AG20443 (cell line): ENCODE measurements around the gene SLX4IP.
A peak's percentile ranks its signal among the peaks of the same experiment; 100 is the strongest.

ENCODE experiments used
- DNase-seq: peaks from one replicate; pipeline ENCODE4 v3.0.0; 2012; ENCODE audit warnings: low spot score, mixed read lengths

Gene SLX4IP

GRCh38 chr20:10666221-10667076, 231.3 kb downstream of the SLX4IP start:
- DNase-seq = no peak

GRCh38 chr20:10667077-10667401, 231.9 kb downstream of the SLX4IP start:
- DNase-seq = no peak

DNA sequence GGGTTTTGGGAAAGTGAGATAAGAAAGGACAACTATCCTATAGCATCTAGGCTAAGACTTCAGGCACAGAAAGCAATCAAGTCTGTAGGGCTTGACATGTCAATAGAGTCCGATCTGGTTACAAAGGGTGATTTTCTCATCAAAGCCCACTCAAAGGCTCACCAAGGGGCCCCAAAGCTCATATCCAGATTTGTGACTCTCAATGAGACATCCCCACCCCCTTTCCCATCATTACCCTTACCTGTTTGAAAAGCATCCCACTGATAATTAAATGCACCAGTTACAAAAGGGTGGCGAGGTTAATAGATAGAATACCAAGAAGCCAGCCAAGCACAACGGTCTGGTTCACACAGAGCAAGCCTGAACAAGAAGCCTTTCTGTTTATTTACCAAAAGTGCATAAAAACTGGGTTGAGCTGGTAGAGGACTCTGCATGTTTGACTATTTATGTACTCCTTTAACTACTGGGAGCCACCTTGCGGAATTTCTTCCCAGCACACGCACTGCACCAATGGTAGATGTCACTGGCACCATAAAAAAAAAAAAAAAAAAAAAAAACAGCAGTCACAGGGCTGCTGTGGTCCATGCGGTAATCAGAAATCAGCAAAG, 232.6 kb downstream of the SLX4IP start:
- no peak for DNase-seq

GRCh38 chr20:10668677-10669368, 233.7 kb downstream of the SLX4IP start:
- no peak for DNase-seq

DNA sequence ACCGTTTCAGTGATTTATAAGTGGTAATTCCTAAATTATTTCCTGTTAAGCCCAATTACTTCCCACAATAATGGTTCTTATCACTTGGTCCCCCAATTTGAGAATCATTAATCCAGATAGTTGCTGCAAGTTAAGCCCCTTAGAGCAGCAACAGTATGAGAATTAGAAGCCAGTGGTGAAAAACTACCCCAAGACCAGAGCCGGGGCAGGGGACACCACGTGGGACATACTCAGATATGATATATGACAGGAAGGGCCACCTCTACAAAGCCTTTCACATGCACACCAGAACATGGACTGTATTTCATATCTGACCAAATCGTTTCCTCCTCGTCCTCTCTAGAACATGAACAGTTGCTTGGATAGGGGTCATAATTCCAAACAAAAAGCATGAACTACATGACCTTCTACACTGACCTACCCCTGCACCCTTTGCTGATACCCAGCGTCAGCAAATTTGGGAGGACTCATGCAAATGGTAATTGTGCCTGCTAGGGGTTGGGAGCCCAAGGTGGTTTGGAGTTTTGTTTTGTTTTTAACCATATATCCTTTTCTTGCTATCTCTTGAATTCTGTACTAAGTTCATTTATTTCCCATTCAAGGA, 234.8 kb downstream of the SLX4IP start:
- DNase-seq = no peak

DNA sequence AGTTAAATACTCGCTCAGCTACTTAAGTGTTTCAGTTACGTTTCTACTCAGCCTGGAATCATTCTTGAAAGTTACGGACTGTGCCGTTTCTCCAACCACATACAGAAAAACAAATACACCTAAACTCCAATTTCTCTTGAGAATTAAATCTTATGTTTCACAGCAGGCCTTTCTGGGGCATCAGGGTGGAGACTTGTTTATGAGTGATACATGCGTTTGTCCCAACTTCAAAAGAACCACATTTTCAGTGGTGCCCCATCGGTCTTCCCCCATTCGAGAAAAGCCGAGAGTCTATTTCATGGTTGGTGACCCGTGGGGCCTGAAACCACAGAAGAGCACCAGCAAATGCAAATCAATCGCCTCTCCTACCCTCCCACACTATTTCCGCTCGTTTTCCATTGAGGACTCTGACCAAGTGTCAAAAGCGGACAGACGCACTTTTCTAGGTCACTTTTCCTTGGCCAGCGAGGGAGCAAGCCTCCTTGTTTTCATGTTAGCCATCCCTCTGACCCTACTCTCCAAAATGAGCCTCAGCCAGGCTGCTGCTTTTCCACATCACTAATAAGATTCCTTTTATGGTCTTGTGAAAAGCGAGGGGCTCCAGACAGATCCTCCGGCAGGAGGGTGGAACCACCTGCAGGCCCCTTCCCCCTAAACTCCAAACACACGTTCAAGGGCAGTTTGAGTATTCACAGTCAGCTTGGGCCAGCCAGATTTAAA, 235.6 kb downstream of the SLX4IP start:
- DNase-seq = no peak

DNA sequence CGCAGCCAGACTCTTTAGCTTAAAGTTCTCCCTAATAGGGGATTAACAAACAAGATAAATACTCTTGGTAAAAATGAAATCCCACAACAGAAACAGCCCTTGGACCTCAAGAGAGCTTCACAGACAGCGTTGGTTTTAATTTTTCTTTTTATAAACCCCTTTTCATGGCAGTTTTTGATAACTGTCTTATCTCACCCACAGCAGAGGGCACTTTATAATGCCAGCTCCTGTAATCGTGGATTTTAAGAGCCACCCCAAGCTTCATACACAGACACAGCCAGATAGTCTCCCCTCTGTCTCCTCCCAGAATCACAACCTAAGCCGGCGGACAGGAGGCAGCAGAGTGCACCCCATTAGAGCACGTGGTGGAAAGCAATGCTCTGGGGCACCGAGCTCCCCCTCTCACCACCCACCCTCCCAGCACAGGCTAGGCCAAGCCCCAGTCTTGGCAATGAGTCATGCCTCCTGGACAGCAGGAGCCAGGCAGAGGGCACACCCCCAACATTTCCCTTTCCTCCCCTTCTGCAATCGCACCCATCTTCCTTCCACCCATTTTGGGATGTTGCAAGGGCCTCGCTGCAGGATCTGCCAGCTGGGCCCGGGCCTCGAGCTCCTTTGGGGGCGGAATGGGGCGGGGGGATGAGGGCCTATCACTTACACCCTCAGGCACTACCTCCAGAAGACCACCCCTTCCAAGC, 236.3 kb downstream of the SLX4IP start:
- DNase-seq = peak; percentile 87

- DNase-seq = peak; percentile 63
Measured at GRCh38 chr20:10671919-10672623, 237.0 kb downstream of the SLX4IP start.

- peak; percentile 60 for DNase-seq
Measured at GRCh38 chr20:10672624-10673127, 237.6 kb downstream of the SLX4IP start.

DNA sequence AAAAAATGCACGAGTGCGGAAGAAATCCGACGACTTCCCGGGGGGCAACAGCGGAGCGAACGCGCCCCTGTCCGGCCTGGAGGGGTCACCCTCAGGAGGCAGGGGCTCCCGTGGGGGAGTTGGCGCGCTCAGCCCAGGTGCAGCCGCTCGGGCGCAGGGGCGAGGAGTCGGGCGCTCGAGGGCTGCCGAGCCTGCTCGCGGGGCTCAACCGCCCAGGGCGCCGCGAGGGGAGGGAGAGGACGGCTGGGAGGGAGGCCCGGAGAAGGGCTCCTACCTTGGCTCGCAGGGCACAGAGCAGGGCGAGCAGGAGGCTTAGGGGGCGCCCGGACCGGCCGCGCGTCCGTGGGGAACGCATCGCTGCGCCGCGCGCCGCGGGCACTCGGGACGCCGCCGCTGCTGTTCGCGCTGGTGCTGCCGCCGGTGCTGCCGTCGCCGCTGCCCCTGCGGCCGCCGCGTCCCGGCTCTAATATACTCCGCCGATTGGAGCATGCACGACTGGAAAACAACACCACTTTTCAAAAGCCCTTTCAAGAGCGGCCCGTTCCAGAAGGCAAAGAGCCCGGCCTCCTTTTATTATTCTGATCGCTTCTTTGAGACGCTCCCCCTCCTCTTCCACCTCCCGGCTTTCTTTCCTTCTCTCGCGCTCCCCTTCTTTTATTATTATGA, 238.2 kb downstream of the SLX4IP start:
- DNase-seq = peak; percentile 59

- peak; percentile 98 for DNase-seq
Measured at GRCh38 chr20:10673842-10674683, 239.0 kb downstream of the SLX4IP start, which contains the start of gene JAG1. TSS of gene JAG1 (minus strand) at chr20:10673999. CDS start at chr20:10673530, 469 bp downstream.

DNA sequence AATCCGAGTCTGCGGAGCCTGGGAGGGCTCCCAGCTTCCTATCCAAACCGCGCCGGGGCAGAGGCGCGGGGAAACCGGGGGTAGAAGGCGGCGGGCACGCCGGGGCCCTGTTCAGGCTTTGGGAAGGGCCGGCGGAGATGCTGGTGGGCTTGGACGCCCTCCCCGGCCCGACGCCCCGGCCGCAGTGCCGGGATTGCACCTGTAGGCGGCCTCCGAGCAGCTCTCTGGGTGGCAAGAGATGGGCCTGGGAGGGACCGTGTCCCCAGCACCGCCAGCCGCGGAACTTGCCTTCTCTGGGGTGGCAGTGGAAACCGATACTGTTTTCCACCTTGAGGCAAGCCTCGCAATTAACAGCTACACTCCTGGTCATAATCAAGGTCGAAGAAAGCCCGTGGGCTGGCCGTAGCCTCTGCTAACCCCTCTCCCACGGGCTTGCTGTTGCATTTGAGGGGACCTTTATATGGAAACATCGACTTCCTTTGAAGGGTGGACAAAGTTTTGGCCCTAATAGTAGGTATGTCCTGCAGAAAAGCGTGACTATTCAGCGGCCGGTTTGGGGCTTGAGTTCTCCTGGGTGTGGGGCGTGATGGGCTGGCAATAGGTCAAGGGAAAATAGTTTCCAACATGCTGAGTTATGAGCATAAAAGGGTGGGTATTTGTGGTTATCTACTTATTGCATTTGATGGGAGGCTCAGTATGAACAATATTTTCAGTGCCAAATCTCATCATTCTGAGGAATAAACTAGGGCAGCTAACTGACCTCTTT, 239.8 kb downstream of the SLX4IP start:
- peak; percentile 92 for DNase-seq

- DNase-seq = no peak
Measured at GRCh38 chr20:10675450-10675848, 240.3 kb downstream of the SLX4IP start.

DNA sequence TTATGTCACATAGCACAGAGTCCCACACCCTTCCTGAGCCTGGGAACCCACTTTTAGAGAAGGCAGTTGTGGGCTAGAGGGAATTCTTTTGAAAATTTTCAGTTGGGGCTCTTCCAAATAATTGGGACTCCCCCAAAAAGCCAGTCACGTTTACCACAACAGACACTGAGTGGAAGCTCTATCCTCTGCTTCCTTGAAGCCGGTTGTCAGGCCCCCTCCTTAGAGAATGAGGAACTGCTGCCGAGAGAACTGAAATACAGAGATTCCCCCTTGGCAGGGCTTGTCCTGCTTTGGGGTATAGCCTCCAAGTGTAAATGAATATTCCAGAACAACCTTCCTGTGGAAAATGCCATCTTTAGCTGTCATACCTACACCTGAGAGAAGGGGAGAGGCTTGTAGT, 241.4 kb downstream of the SLX4IP start:
- no peak for DNase-seq
